Measurements from ENCODE around the gene CHD6.

- TF ChIP-seq CTCF (IDR thresholded peaks at IDR 0.05) (no peak), EP300 (IDR thresholded peaks at IDR 0.05) (no peak)
These were observed 265.5 kb downstream of the CHD6 start for GRCh38 chr20:41352666-41353065.

Measured in esophagus muscularis mucosa (tissue), 3 donors.